HepG2 (cell line): ENCODE measurements around the gene LSM12. TPM values are rescaled to one million over a fixed set of nuclear protein-coding genes. Genes with fewer than 3 reads are reported as not detected.

Experiments used
- DNMT3B ChIP-seq: conservative IDR thresholded peaks from 2 replicates; pipeline ENCODE4 v1.6.1; 2016; ENCODE audit warnings: missing biosample characterization, control low read depth
- EHMT2 ChIP-seq: fragments of 200-600 bp; sonication (generic); IDR thresholded peaks from 2 replicates; pipeline ENCODE4 v1.7.0; 2017; ENCODE audit warnings: antibody characterized with exemption, low read depth, low read length, borderline replicate concordance
- FOSL2 ChIP-seq: sonication (generic); formaldehyde crosslinking; IDR thresholded peaks from 2 replicates; pipeline ENCODE4 v1.4.0; 2020; ENCODE audit warnings: missing genetic modification reagents
- FOXK1 ChIP-seq: sonication (generic); formaldehyde crosslinking; IDR thresholded peaks from 2 replicates; pipeline ENCODE4 v1.4.0; 2020; ENCODE audit warnings: low read depth, missing genetic modification reagents, borderline replicate concordance
- ISL2 ChIP-seq: sonication (generic); formaldehyde crosslinking; IDR thresholded peaks from 2 replicates; pipeline ENCODE4 v1.5.0; 2020; ENCODE audit warnings: missing genetic modification reagents
- KDM6A ChIP-seq: IDR thresholded peaks from 2 replicates; pipeline ENCODE4 v1.6.1; 2016; ENCODE audit warnings: low read depth
- KLF13 ChIP-seq: sonication (generic); formaldehyde crosslinking; IDR thresholded peaks from 2 replicates; pipeline ENCODE4 v1.4.0; 2020; ENCODE audit warnings: mild to moderate bottlenecking, missing genetic modification reagents
- MAFK ChIP-seq, 2 experiments: IDR thresholded peaks in 1 of 2; conservative IDR thresholded peaks in 1 of 2; 2 replicates each; pipeline ENCODE4 v1.6.1; 2011; ENCODE audit warnings: improper control_type of control experiment in 2 of 2, low read length in 2 of 2
- MYNN ChIP-seq: sonication (generic); formaldehyde crosslinking; IDR thresholded peaks from 2 replicates; pipeline ENCODE4 v1.4.0; 2020; ENCODE audit warnings: mild to moderate bottlenecking, low read depth, missing genetic modification reagents
- NR2F2 ChIP-seq: IDR thresholded peaks from 2 replicates; pipeline ENCODE4 v1.6.1; 2012; ENCODE audit warnings: low read depth, inconsistent platforms, borderline replicate concordance
- NR3C1 ChIP-seq: sonication (generic); formaldehyde crosslinking; IDR thresholded peaks from 2 replicates; pipeline ENCODE4 v1.4.0; 2020; ENCODE audit warnings: missing genetic modification reagents
- POLR2A ChIP-seq, 2 experiments: IDR thresholded peaks; 2 replicates each; pipeline ENCODE4 v1.6.1; 2011; ENCODE audit warnings: low read depth in 2 of 2, low read length in 2 of 2, mild to moderate bottlenecking in 1 of 2, moderate library complexity in 1 of 2; ENCODE audit not compliant: insufficient read depth in 1 of 2
- RARA ChIP-seq: IDR thresholded peaks from 2 replicates; pipeline ENCODE4 v1.6.1; 2016; ENCODE audit warnings: missing genetic modification reagents, missing compliant biosample characterization
- RXRA ChIP-seq: sonication (generic); formaldehyde crosslinking; IDR thresholded peaks from 2 replicates; pipeline ENCODE4 v1.5.1; 2020; ENCODE audit warnings: missing genetic modification reagents
- SOX13 ChIP-seq, 3 experiments: fragments of 450-650 bp in 1 of 3; sonication (generic) in 1 of 3; formaldehyde crosslinking in 1 of 3; IDR thresholded peaks in 2 of 3; conservative IDR thresholded peaks in 1 of 3; 2 replicates each; pipeline versions ENCODE4 v1.5.0 to v1.6.1; 2016 to 2020; ENCODE audit warnings: antibody characterized with exemption in 1 of 3, mild to moderate bottlenecking in 1 of 3, missing compliant biosample characterization in 1 of 3, missing genetic modification reagents in 1 of 3, moderate library complexity in 1 of 3
- ZNF501 ChIP-seq: sonication (generic); formaldehyde crosslinking; IDR thresholded peaks from 2 replicates; pipeline ENCODE4 v1.5.1; 2020; ENCODE audit warnings: mild to moderate bottlenecking, moderate library complexity, missing genetic modification reagents
- ZNF512B ChIP-seq: sonication (generic); formaldehyde crosslinking; IDR thresholded peaks from 2 replicates; pipeline ENCODE4 v1.5.1; 2020; ENCODE audit warnings: missing genetic modification reagents, mild to moderate bottlenecking, borderline replicate concordance
- ZNF644 ChIP-seq: IDR thresholded peaks from 2 replicates; pipeline ENCODE4 v1.6.1; 2016; ENCODE audit warnings: low read depth
- ZNF709 ChIP-seq: sonication (generic); formaldehyde crosslinking; IDR thresholded peaks from 2 replicates; pipeline ENCODE4 v1.5.0; 2020; ENCODE audit warnings: mild to moderate bottlenecking, missing genetic modification reagents
- ZNF720 ChIP-seq: sonication (generic); formaldehyde crosslinking; IDR thresholded peaks from 2 replicates; pipeline ENCODE4 v1.4.0; 2020; ENCODE audit warnings: missing genetic modification reagents
- ZSCAN20 ChIP-seq: sonication (generic); formaldehyde crosslinking; IDR thresholded peaks from 2 replicates; pipeline ENCODE4 v1.4.0; 2020; ENCODE audit warnings: missing genetic modification reagents, mild to moderate bottlenecking, borderline replicate concordance
- polyA plus RNA-seq, 8 experiments: library from polyadenylated mRNA; depleted of rRNA in 3 of 8; stranded (reverse) in 7 of 8; unstranded in 1 of 8; fragments of >200 nt; fragmentation: Illumina TruSeq in 4 of 8; extraction: Trizol in 4 of 8; gene quantifications; 2 replicates each; pipeline versions ENCODE4 v1.2.1 to v1.2.3, GENCODE V29; 2011 to 2016; ENCODE audit warnings: low read depth in 4 of 8, missing spikeins in 1 of 8, mixed read lengths in 1 of 8; ENCODE audit not compliant: insufficient read depth in 1 of 8
- total RNA-seq, 5 experiments: library from RNA; depleted of rRNA; stranded (reverse); fragments of >200 nt; fragmentation: Illumina TruSeq; extraction: Trizol; gene quantifications; 2 replicates each; pipeline ENCODE4 v1.2.3, GENCODE V29; 2016; ENCODE audit warnings: low read depth in 1 of 5
- TF ChIP-seq, protein P1 (sequence below): sonication (generic); formaldehyde crosslinking; IDR thresholded peaks from 2 replicates; pipeline ENCODE4 v1.4.0; 2020; ENCODE audit warnings: missing genetic modification reagents
- TF ChIP-seq, protein P2 (sequence below): IDR thresholded peaks from 2 replicates; pipeline ENCODE4 v1.6.1; 2016; ENCODE audit warnings: missing compliant biosample characterization, missing genetic modification reagents, borderline replicate concordance
- TF ChIP-seq, protein P3 (sequence below): IDR thresholded peaks from 2 replicates; pipeline ENCODE4 v1.6.1; 2016; ENCODE audit warnings: mild to moderate bottlenecking

The LSM12 gene
- total and polyA plus RNA-seq, 2 of the 13 experiments (the other 11 are each of a cell fraction or from before 2014, with no cell fraction given): 52.8 to 55.7 TPM

GRCh38 chr17:44001461-44001920 lies 65.0 kb downstream of the LSM12 start (continued):
- TF ChIP-seq SOX13 (IDR thresholded peaks at IDR 0.05) (no peak), SOX13 (CRISPR knock-in tag; conservative IDR thresholded peaks at IDR 0.05 in 1 of 2, IDR thresholded peaks at IDR 0.05 in 1 of 2) (peak in 1 of 2 experiments; percentile 49; a peak in 1 of 4 replicates), ZNF644 (CRISPR knock-in tag) (peak; percentile 34; the same call in 1 of the 2 replicates), EHMT2 (no peak), ISL2 (peak; percentile 49), RARA (CRISPR knock-in tag) (peak; percentile 85), DNMT3B (CRISPR knock-in tag) (0 out of 2 replicates have a peak, but pooled peaks have one; percentile 24), KDM6A (CRISPR knock-in tag) (peak; percentile 8; the same call in 1 of the 2 replicates), NR3C1 (CRISPR knock-in tag) (no peak), ZSCAN20 (CRISPR knock-in tag) (peak; percentile 97), MAFK (conservative IDR thresholded peaks at IDR 0.05 in 1 of 2, IDR thresholded peaks at IDR 0.05 in 1 of 2; ENCODE audit: low read length in 2 of 2) (no peak), NR2F2 (peak; percentile 53; the same call in 1 of the 2 replicates), ZNF501 (CRISPR knock-in tag) (peak; percentile 56; the same call in 1 of the 2 replicates), ZNF512B (no peak), MYNN (CRISPR knock-in tag) (0 out of 2 replicates have a peak, but pooled peaks have one; percentile 40), KLF13 (CRISPR knock-in tag) (no peak), FOXK1 (CRISPR knock-in tag) (0 out of 2 replicates have a peak, but pooled peaks have one; percentile 47), ZNF720 (CRISPR knock-in tag) (no peak), FOSL2 (CRISPR knock-in tag) (peak; percentile 59; the same call in 1 of the 2 replicates), ZNF709 (no peak; the same call in 1 of the 2 replicates), POLR2A (IDR thresholded peaks at IDR 0.05; ENCODE audit: insufficient read depth in 1 of 2, low read depth in 2 of 2, low read length in 2 of 2) (peak; percentile 81 to 86), RXRA (CRISPR knock-in tag) (no peak; the same call in 1 of the 2 replicates)
- TF ChIP-seq, protein P1, sequence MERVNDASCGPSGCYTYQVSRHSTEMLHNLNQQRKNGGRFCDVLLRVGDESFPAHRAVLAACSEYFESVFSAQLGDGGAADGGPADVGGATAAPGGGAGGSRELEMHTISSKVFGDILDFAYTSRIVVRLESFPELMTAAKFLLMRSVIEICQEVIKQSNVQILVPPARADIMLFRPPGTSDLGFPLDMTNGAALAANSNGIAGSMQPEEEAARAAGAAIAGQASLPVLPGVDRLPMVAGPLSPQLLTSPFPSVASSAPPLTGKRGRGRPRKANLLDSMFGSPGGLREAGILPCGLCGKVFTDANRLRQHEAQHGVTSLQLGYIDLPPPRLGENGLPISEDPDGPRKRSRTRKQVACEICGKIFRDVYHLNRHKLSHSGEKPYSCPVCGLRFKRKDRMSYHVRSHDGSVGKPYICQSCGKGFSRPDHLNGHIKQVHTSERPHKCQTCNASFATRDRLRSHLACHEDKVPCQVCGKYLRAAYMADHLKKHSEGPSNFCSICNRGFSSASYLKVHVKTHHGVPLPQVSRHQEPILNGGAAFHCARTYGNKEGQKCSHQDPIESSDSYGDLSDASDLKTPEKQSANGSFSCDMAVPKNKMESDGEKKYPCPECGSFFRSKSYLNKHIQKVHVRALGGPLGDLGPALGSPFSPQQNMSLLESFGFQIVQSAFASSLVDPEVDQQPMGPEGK (CRISPR knock-in tag): peak; percentile 80
- TF ChIP-seq, protein P2, sequence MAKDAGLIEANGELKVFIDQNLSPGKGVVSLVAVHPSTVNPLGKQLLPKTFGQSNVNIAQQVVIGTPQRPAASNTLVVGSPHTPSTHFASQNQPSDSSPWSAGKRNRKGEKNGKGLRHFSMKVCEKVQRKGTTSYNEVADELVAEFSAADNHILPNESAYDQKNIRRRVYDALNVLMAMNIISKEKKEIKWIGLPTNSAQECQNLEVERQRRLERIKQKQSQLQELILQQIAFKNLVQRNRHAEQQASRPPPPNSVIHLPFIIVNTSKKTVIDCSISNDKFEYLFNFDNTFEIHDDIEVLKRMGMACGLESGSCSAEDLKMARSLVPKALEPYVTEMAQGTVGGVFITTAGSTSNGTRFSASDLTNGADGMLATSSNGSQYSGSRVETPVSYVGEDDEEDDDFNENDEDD (CRISPR knock-in tag): no peak
- TF ChIP-seq, protein P3, sequence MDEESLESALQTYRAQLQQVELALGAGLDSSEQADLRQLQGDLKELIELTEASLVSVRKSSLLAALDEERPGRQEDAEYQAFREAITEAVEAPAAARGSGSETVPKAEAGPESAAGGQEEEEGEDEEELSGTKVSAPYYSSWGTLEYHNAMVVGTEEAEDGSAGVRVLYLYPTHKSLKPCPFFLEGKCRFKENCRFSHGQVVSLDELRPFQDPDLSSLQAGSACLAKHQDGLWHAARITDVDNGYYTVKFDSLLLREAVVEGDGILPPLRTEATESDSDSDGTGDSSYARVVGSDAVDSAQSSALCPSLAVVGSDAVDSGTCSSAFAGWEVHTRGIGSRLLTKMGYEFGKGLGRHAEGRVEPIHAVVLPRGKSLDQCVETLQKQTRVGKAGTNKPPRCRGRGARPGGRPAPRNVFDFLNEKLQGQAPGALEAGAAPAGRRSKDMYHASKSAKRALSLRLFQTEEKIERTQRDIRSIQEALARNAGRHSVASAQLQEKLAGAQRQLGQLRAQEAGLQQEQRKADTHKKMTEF (CRISPR knock-in tag): peak; percentile 53; the same call in 1 of the 2 replicates
